ENCODE results near the gene EFEMP1.

DNA sequence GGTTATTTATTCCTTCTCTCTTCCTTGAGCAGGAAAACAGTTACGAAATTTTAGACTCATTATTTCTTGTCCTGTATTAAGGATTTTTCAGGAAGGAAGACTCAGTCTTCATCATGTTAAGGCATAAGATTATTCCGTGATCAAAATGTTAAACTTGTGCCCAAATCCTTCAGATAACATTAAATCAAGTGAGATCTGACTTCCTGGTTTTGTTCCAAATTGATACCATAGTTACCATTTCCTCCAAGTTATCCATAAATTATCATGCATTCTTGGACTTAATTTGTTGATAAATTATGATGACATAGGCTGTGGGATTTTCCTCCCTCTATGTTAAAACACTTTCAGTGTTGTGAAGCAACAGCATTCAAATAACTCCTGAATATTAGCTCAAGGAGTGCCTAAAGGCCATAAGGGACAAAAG lies 31.9 kb downstream of the EFEMP1 start:
- TF ChIP-seq, protein P1, sequence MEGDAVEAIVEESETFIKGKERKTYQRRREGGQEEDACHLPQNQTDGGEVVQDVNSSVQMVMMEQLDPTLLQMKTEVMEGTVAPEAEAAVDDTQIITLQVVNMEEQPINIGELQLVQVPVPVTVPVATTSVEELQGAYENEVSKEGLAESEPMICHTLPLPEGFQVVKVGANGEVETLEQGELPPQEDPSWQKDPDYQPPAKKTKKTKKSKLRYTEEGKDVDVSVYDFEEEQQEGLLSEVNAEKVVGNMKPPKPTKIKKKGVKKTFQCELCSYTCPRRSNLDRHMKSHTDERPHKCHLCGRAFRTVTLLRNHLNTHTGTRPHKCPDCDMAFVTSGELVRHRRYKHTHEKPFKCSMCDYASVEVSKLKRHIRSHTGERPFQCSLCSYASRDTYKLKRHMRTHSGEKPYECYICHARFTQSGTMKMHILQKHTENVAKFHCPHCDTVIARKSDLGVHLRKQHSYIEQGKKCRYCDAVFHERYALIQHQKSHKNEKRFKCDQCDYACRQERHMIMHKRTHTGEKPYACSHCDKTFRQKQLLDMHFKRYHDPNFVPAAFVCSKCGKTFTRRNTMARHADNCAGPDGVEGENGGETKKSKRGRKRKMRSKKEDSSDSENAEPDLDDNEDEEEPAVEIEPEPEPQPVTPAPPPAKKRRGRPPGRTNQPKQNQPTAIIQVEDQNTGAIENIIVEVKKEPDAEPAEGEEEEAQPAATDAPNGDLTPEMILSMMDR (conservative IDR thresholded peaks at IDR 0.05) = no peak
- no peak for TF ChIP-seq EZH2 (IDR thresholded peaks at IDR 0.05; ENCODE audit: low read depth)

Measured in PC-9 (cell line).